ENCODE results near the gene SFI1. TPM values are rescaled to one million over a fixed set of nuclear protein-coding genes. Genes with fewer than 3 reads are reported as not detected.
"Not testable (repeated sequence)": the region's sequence is repeated elsewhere in the genome, so short reads cannot be mapped to it uniquely, and the experiment has no call there.

SFI1 gene
- total and polyA plus RNA-seq, 2 of the 4 experiments (the other 2 are of a cell fraction): 9.9 to 12.0 TPM

DNA sequence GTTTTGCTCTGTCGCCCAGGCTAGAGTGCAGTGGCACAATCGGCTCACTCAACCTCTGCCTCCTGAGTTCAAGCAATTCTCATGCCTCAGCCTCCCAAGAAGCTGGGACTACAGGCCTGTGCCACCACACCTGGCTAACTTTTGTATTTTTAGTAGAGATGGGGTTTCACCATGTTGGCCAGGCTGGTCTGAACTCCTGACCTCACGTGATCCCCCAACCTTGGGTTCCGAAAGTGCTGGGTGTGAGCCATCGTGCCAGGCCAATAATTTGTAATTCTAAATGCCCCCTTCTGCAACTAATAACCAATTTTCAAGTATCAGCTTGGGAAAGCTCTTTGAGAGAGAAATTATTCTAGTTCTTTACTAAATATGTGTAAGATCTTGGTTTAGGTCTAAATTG lies 3.0 kb upstream of the SFI1 start:
- WGBS, 2 experiments (ENCODE audit: extremely low coverage in 2 of 2, insufficient read length in 1 of 2): no CpG with 5 or more reads among the region's 5 CpGs
- H3K36me3 ChIP-seq (ENCODE audit: control insufficient read depth, insufficient read depth, low read length); H3K27ac ChIP-seq (ENCODE audit: insufficient read depth, low read length); DNase-seq; H3K23ac ChIP-seq (ENCODE audit: low read depth, low read length); intact Hi-C loops (cut with micrococcal nuclease); H2AFZ ChIP-seq (replicated peaks; ENCODE audit: low read length, poor library complexity); CTCF ChIA-PET; H3K9me1 ChIP-seq (ENCODE audit: insufficient read depth, low read length); ATAC-seq (ENCODE audit: low read depth); H4K91ac ChIP-seq (ENCODE audit: insufficient read depth, low read depth, low read length); H3K27me3 ChIP-seq (ENCODE audit: control insufficient read depth, insufficient read depth, low read length); H2BK15ac ChIP-seq (ENCODE audit: low read depth, low read length); H3K56ac ChIP-seq (ENCODE audit: extremely low read depth, insufficient read depth, low read length); H3K4me2 ChIP-seq (ENCODE audit: low read depth, low read length); H3K18ac ChIP-seq (ENCODE audit: low read depth, low read length); H3K4me1 ChIP-seq (ENCODE audit: control insufficient read depth, insufficient read depth, low read length); H4K20me1 ChIP-seq (ENCODE audit: insufficient read depth, low read length); BruUV-seq (replicated peaks); H4K8ac ChIP-seq (ENCODE audit: low read depth in 2 of 2, low read length in 2 of 2); H2AK5ac ChIP-seq (ENCODE audit: low read depth, low read length); H3K4ac ChIP-seq (ENCODE audit: low read depth, low read length); POLR2A ChIA-PET (ENCODE audit: unreplicated experiment); H2BK120ac ChIP-seq (ENCODE audit: low read depth, low read length); H2BK20ac ChIP-seq (ENCODE audit: low read depth, low read length); H3K9me3 ChIP-seq (ENCODE audit: control insufficient read depth, insufficient read depth, low read length); H4K5ac ChIP-seq (ENCODE audit: low read depth, low read length); H2BK5ac ChIP-seq (ENCODE audit: low read depth, low read length, poor library complexity, severe bottlenecking); H3K14ac ChIP-seq (replicated peaks; ENCODE audit: low read depth, low read length); H3K9ac ChIP-seq (ENCODE audit: low read depth, low read length); in situ Hi-C loops (cut with MboI; ENCODE audit: low sequenced_read_pairs); H2AK9ac ChIP-seq (replicated peaks; ENCODE audit: low read depth, low read length, poor library complexity); H3K4me3 ChIP-seq (ENCODE audit: insufficient read depth, low read depth, low read length); dilution Hi-C loops (cut with HindIII; ENCODE audit: low sequenced_read_pairs, unreplicated experiment): not testable (repeated sequence)
- H3K79me1 ChIP-seq (ENCODE audit: low read depth in 1 of 2, low read length in 2 of 2): peaks cover 26 to 44% of the 10 kb centered on the region in 2 experiments

Measured in IMR-90 (cell line).